ENCODE data around the gene WHAMM. TPM values are rescaled to one million over a fixed set of nuclear protein-coding genes. Genes with fewer than 3 reads are reported as not detected.

WHAMM gene
- total and polyA plus RNA-seq, 4 experiments from 2014 or later, result 2.2 to 33.5 (median 19.4) TPM

Other genes starting within 250 kb of the WHAMM start
- under 1 TPM; 0.17 to 0.38 TPM for gene CPEB1, start 162.3 kb upstream of the WHAMM start, total RNA-seq
- under 1 TPM; 0.39 to 0.55 TPM for gene CPEB1, start 162.3 kb upstream of the WHAMM start, polyA plus RNA-seq
- under 1 TPM; 0.64 to 0.78 TPM for gene AP3B2, start 99.8 kb upstream of the WHAMM start, total RNA-seq
- gene AP3B2, start 99.8 kb upstream of the WHAMM start, polyA plus RNA-seq, result not detected
- not detected for gene FSD2, start 3.6 kb upstream of the WHAMM start, total RNA-seq
- under 1 TPM; 0.08 to 0.11 TPM for gene FSD2, start 3.6 kb upstream of the WHAMM start, polyA plus RNA-seq
- gene HOMER2, start 143.1 kb downstream of the WHAMM start, total RNA-seq, result 1 to 10 TPM; 6.1 to 6.5 TPM
- 1 to 10 TPM in 1 of 2 donors, not detected in 1; 1.5 TPM for gene HOMER2, start 143.1 kb downstream of the WHAMM start, polyA plus RNA-seq
- 10 to 100 TPM; 19.3 to 22.0 TPM for gene RAMAC, start 176.6 kb downstream of the WHAMM start, total RNA-seq
- gene RAMAC, start 176.6 kb downstream of the WHAMM start, polyA plus RNA-seq, result 10 to 100 TPM; 30.6 to 58.4 TPM
- 10 to 100 TPM; 47.0 to 48.5 TPM for gene C15orf40, start 202.0 kb downstream of the WHAMM start, total RNA-seq
- gene C15orf40, start 202.0 kb downstream of the WHAMM start, polyA plus RNA-seq, result 10 to 100 TPM; 51.1 to 61.0 TPM